ENCODE measurements around the gene NFATC1. TPM values are rescaled to one million over a fixed set of nuclear protein-coding genes. Genes with fewer than 3 reads are reported as not detected.

The NFATC1 gene
- total RNA-seq, 4 donors from 2014 or later, result 7.1 to 74.7 (median 28.4) TPM

GRCh38 chr18:79537758-79538157, 142.0 kb downstream of the NFATC1 start:
- Histone ChIP-seq H3K9me3 (no peaks in the 10 kb centered on the region), H3K4me3 (no peak overlapping the region), H3K27me3 (no peaks in the 10 kb centered on the region), H3K4me1 (no peaks in the 10 kb centered on the region), H3K27ac (no peak overlapping the region), H3K36me3 (no peaks in the 10 kb centered on the region)
- DNase-seq, result no peak
- TF ChIP-seq CTCF (IDR thresholded peaks at IDR 0.05 in 4 of 5, conservative IDR thresholded peaks at IDR 0.05 in 1 of 5), result no peak
- TF ChIP-seq POLR2A (IDR thresholded peaks at IDR 0.05), result no peak
- intact Hi-C loops (cut with DNase I; ENCODE audit: low total_unique reads) (loop anchor here (10.0 kb wide), 1 partner anchor 107 kb away; no protein-coding TSS in a partner anchor), in situ Hi-C loops (cut with MboI; ENCODE audit: low sequenced_read_pairs in 4 of 4) (loop anchor here (10.0 to 25.0 kb wide), 3 partner anchors 100 to 163 kb away; no protein-coding TSS in a partner anchor)
- no peak for ATAC-seq

GRCh38 chr18:79538635-79539034, 142.9 kb downstream of the NFATC1 start:
- in situ Hi-C loops (cut with MboI; ENCODE audit: low sequenced_read_pairs in 4 of 4), result loop anchor here (10.0 to 25.0 kb wide), 3 partner anchors 99 to 164 kb away; no protein-coding TSS in a partner anchor

GRCh38 chr18:79540161-79540903, 144.6 kb downstream of the NFATC1 start:
- H3K4me3 ChIP-seq, result no peak overlapping the region
- no peak for ATAC-seq
- TF ChIP-seq POLR2A (IDR thresholded peaks at IDR 0.05) (no peak), CTCF (IDR thresholded peaks at IDR 0.05 in 4 of 5, conservative IDR thresholded peaks at IDR 0.05 in 1 of 5) (no peak)
- intact Hi-C loops (cut with DNase I; ENCODE audit: low total_unique reads), result no loop called here
- H3K4me1 ChIP-seq, result no peaks in the 10 kb centered on the region
- no peaks in the 10 kb centered on the region for H3K27me3 ChIP-seq
- H3K36me3 ChIP-seq, result no peaks in the 10 kb centered on the region
- no peak for DNase-seq
- H3K9me3 ChIP-seq, result no peaks in the 10 kb centered on the region
- H3K27ac ChIP-seq, result no peak overlapping the region
- in situ Hi-C loops (cut with MboI; ENCODE audit: low sequenced_read_pairs in 4 of 4), result loop anchor here in 1 of 4 donors (25.0 kb wide), 1 partner anchor 97 kb away; no protein-coding TSS in a partner anchor

More at GRCh38 chr18:79538635-79539034, 142.9 kb downstream of the NFATC1 start:
- no peak for TF ChIP-seq POLR2A (IDR thresholded peaks at IDR 0.05)
- no peak for TF ChIP-seq CTCF (IDR thresholded peaks at IDR 0.05 in 4 of 5, conservative IDR thresholded peaks at IDR 0.05 in 1 of 5)
- no peaks in the 10 kb centered on the region for H3K36me3 ChIP-seq
- no peak overlapping the region for H3K27ac ChIP-seq
- H3K4me1 ChIP-seq, result no peaks in the 10 kb centered on the region
- intact Hi-C loops (cut with DNase I; ENCODE audit: low total_unique reads), result loop anchor here (10.0 kb wide), 1 partner anchor 106 kb away; no protein-coding TSS in a partner anchor
- no peak overlapping the region for H3K4me3 ChIP-seq
- H3K9me3 ChIP-seq, result no peaks in the 10 kb centered on the region
- H3K27me3 ChIP-seq, result no peaks in the 10 kb centered on the region
- ATAC-seq, result no peak
- DNase-seq, result no peak

- no peaks in the 10 kb centered on the region for H3K27me3 ChIP-seq
- DNase-seq (no peak), ATAC-seq (no peak)
- in situ Hi-C loops (cut with MboI; ENCODE audit: low sequenced_read_pairs in 4 of 4), result loop anchor here in 1 of 4 donors (25.0 kb wide), 1 partner anchor 96 kb away; no protein-coding TSS in a partner anchor
- H3K4me1 ChIP-seq, result no peaks in the 10 kb centered on the region
- H3K27ac ChIP-seq, result no peak overlapping the region
- H3K36me3 ChIP-seq, result no peaks in the 10 kb centered on the region
- intact Hi-C loops (cut with DNase I; ENCODE audit: low total_unique reads), result no loop called here
- H3K9me3 ChIP-seq, result no peaks in the 10 kb centered on the region
- TF ChIP-seq CTCF (IDR thresholded peaks at IDR 0.05 in 4 of 5, conservative IDR thresholded peaks at IDR 0.05 in 1 of 5) (no peak), POLR2A (IDR thresholded peaks at IDR 0.05) (no peak)
- H3K4me3 ChIP-seq, result no peak overlapping the region
Observed at GRCh38 chr18:79540904-79541282, 145.2 kb downstream of the NFATC1 start.
